ENCODE results near the gene GBGT1. TPM values are rescaled to one million over a fixed set of nuclear protein-coding genes. Genes with fewer than 3 reads are reported as not detected.

The GBGT1 gene
- total RNA-seq, 4 donors from 2014 or later, result 7.0 to 49.5 (median 14.1) TPM

DNA sequence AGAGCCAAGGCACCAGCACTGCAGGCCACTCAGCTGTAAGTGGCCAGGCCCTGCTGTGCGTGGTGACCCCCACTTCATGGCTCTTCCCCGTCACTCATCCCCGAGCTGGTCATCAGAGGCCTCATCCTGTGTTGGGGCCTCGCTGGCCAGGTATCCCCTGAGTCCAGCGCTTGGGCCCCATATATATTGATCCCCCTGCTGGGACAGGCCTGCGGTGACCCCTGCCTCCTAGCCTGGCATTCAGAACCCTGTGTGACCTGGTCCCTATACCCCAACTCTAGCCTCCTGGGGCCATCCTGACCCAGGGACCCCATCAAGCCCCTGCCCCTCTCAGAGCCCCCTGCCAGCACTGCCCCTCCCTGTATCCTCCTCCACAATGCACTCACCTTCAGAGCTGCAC is 12.7 kb downstream of the GBGT1 start:
- no peak overlapping the region for H3K27ac ChIP-seq
- H3K4me3 ChIP-seq, result no peak overlapping the region
- no peaks in the 10 kb centered on the region for H3K27me3 ChIP-seq
- no peaks in the 10 kb centered on the region for H3K9me3 ChIP-seq
- no peaks in the 10 kb centered on the region for H3K36me3 ChIP-seq
- TF ChIP-seq, protein P1, sequence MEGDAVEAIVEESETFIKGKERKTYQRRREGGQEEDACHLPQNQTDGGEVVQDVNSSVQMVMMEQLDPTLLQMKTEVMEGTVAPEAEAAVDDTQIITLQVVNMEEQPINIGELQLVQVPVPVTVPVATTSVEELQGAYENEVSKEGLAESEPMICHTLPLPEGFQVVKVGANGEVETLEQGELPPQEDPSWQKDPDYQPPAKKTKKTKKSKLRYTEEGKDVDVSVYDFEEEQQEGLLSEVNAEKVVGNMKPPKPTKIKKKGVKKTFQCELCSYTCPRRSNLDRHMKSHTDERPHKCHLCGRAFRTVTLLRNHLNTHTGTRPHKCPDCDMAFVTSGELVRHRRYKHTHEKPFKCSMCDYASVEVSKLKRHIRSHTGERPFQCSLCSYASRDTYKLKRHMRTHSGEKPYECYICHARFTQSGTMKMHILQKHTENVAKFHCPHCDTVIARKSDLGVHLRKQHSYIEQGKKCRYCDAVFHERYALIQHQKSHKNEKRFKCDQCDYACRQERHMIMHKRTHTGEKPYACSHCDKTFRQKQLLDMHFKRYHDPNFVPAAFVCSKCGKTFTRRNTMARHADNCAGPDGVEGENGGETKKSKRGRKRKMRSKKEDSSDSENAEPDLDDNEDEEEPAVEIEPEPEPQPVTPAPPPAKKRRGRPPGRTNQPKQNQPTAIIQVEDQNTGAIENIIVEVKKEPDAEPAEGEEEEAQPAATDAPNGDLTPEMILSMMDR (IDR thresholded peaks at IDR 0.05), result no peak
- no peak for TF ChIP-seq POLR2A (IDR thresholded peaks at IDR 0.05)
- DNase-seq, result no peak
- H3K4me1 ChIP-seq, result peaks cover 6 to 28% (median 17%) of the 10 kb centered on the region in 4 donors

DNA sequence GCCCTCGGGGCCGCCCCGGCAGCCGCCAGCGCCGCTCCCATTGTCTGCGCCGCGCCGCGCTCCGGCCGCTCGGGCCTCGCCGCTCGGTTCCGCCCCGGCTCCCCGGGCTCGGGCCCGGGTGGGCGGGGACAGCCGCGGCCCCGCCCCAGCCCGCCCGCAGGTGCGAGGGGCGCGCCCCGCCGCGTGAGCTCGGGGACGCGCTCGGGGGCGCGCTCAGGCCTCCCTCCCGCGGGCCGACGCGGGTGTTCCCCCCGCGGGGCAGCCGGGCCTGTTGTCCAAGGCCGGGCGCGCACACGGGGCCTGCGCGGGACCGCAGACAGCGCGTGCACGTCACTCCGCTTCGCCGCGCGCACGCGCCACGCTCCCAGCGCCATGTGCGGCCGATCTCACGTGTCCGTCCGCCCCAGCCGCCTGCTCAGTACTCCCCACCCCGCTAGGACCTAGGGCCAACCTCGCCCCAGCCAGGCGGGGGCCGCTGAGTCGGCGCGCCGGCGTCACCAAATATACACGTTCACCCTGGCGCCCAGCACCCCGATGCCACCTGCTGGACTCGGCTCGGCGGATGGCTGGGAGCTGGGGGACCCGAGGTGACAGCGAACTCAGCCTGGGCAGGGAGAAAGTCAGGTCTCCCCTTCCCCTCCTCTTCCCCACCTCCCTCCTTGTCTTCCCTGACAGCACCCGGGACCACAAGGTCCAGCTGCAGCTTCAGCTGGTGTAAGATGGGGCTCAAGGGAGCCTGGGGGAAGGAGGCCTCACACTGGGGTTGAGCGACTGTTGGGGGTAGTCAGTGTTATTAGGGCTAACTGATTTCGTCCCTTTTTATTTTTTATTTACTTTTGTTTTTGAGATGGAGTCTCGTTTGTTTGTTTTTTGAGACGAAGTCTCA is 14.3 kb downstream of the GBGT1 start:
- peaks cover 13 to 43% (median 22%) of the 10 kb centered on the region in 4 donors for H3K4me1 ChIP-seq

DNA sequence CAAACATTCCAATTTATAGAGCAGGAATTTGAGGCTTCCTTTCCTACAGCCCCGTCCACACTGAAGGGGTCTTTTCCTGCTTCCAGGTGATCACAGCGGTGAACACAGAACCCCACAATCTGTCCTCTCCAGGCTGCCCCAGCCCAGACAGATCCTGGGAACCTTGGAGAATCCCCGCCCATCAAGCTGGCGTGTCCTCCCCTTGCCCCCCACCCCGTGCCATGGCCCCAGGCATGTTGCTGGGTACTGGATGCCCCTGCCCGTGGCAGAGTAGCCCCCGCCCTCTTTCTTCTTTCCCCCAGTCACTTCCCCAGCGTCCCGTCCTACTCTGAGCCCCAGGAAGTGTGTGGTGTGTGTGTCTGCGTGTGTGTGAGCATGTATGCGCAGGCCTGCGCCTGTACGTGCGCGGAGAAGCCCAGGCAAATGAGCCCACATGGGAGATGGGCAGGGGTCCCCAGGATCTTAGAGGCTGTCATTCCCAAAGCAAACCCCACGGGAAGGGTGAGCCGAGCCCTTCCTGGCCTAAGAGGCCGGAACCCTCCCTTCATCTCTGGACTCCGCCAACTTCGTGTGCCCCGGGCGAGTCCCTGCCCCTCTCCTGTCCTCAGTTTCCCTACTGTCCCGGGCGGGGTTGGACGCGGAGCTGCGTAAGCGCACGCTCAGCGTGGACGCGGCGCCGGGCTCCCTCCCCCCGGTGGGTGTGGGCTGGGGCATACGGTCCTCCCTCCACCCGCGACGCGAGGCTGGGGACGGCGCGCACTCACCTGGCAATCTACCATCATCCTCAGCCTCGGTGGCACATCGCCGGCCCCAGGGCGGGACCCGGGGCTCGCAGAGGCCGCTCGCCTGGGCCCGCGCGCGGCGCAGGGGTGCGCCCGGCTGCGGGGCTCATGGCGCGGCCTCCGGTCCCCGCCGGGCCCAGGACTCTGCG is 15.2 kb downstream of the GBGT1 start:
- DNase-seq, result peak; percentile 67 to 83 (median 81)
- peaks cover 17 to 50% (median 28%) of the 10 kb centered on the region in 4 donors for H3K4me1 ChIP-seq

More for the DNA sequence above, 14.3 kb downstream of the GBGT1 start:
- Histone ChIP-seq H3K27ac (peak overlapping the region; percentile 90 to 99 (median 93)), H3K36me3 (no peaks in the 10 kb centered on the region), H3K27me3 (no peaks in the 10 kb centered on the region), H3K9me3 (no peaks in the 10 kb centered on the region), H3K4me3 (peak overlapping the region; percentile 74 to 91 (median 78))
- TF ChIP-seq, protein P1 (IDR thresholded peaks at IDR 0.05), result peak; percentile 18 to 57 (median 42)
- peak in 1 of 2 donors; percentile 71 for TF ChIP-seq POLR2A (IDR thresholded peaks at IDR 0.05)
- DNase-seq, result peak; percentile 89 to 95 (median 95)

DNA sequence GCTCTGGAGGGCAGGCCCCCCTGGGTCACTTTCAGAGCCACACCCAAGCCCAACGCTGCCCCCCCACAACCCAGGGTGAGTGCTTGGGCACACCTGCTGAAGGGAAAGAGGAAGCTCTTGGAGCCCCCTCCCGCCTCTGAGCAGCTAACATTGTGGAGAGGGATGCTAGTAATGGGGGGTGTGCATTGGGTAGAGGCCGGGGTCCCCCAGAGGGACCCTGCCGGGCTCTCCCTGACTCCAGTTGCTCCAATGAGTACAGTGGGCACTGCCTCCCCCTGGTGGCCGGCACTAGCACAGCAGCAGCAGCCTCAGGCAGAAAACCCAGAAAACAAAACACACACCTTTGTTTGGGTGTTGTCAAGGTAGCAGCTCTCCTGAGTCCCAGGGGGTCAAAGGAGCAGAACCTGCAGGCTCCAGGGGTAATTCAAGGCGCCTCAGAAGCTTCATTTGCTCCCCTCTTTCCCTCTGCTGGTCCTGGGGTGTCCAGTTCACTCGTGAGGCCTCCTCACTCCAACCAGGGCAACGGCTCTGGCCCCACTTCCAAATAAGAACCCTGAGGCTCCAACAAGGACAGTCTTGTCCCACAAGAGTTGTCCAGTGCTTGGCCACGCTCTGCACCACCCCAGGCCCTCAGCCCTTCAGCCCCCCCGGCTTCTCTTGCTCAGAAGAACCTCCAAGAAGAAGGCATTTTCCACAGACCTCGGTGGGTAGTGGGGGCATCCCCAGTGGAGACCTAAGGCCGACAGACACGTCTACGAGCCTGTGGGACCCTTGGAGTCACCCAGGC is 16.1 kb downstream of the GBGT1 start:
- peak overlapping the region; percentile 90 to 99 (median 93) for H3K27ac ChIP-seq
- H3K4me1 ChIP-seq, result peaks cover 23 to 58% (median 33%) of the 10 kb centered on the region in 4 donors
- no peaks in the 10 kb centered on the region for H3K27me3 ChIP-seq
- peak; percentile 14 to 34 for TF ChIP-seq POLR2A (IDR thresholded peaks at IDR 0.05)
- TF ChIP-seq, protein P1 (IDR thresholded peaks at IDR 0.05), result peak; percentile 96 to 98 (median 97)
- DNase-seq, result peak; percentile 81 to 93 (median 91)
- H3K9me3 ChIP-seq, result no peaks in the 10 kb centered on the region
- H3K36me3 ChIP-seq, result no peaks in the 10 kb centered on the region
- peak overlapping the region; percentile 74 to 91 (median 78) for H3K4me3 ChIP-seq

More for the DNA sequence above, 15.2 kb downstream of the GBGT1 start:
- Histone ChIP-seq H3K9me3 (no peaks in the 10 kb centered on the region), H3K27me3 (no peaks in the 10 kb centered on the region), H3K4me3 (peak overlapping the region; percentile 74 to 91 (median 78)), H3K27ac (peak overlapping the region; percentile 90 to 99 (median 93)), H3K36me3 (no peaks in the 10 kb centered on the region)
- TF ChIP-seq POLR2A (IDR thresholded peaks at IDR 0.05), result peak; percentile 49 to 90
- TF ChIP-seq, protein P1 (IDR thresholded peaks at IDR 0.05), result peak in 1 of 6 experiments; percentile 1

All from Peyer's patch (tissue), 4 donors.